Measurements from ENCODE around the gene ARL2BP.
"Not testable (repeated sequence)": the region's sequence is repeated elsewhere in the genome, so short reads cannot be mapped to it uniquely, and the experiment has no call there.

The ARL2BP gene

DNA sequence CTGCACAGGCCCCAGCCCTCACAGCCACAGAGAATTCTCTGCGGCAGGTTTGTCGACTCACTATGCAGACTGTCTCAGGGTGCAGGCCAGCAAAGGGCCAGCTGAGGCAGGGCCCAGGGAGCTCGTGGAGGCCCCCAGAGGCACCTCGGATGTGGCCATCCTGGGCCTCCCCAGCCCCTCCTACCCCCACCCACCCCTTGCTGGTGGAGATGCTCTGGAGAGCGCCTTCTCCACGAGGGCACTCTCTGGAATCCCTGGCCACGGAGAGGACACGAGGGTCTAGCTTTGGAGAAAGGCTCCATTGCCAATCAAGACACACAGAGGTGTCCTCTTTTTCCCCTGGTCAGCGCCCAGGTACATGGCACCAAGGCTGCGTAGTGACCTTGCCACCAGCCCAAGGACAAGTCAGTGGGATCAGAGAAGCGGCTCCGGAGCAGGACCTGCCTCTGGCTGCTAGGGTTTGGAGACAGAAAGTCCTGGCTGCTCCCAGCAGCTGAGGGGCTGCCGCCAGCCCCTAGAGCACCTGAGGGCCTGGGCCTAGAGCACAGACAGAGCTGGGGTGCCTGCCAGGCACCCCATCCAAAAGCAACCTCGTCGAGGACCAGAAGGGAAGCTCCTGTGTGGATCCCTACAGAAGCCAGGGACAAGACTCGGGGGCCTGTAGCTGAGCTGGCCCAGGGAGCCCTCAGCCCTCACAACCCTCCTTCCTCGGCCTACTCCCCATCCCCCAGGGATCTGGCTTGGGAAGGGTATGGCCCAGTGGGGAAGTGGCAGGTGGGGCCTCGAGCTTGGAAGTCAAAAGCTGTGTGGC lies 18.7 kb downstream of the ARL2BP start:
- DNase-seq (ENCODE audit: low read depth in 2 of 2, low spot score in 1 of 2): no peak

DNA sequence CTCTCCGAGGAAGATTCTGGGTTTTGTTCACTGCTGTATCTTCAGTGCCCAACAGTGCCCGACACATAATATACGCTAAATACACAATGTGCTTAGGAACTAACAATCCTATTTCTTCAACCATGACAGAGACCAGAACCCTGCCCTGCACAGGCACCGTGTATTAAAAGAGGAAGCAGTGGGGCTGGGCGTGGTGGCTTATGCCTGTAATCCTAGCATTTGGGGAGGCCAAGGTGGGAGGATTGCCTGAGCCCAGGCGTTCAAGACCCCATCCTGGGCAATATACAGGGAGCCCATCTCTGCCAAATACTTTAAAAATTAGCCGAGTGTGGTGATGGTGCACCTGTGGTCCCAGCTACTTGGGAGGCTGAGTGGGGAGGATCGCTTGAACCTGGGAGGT lies 19.3 kb downstream of the ARL2BP start:
- no peak for DNase-seq (ENCODE audit: low read depth in 2 of 2, low spot score in 1 of 2)

DNA sequence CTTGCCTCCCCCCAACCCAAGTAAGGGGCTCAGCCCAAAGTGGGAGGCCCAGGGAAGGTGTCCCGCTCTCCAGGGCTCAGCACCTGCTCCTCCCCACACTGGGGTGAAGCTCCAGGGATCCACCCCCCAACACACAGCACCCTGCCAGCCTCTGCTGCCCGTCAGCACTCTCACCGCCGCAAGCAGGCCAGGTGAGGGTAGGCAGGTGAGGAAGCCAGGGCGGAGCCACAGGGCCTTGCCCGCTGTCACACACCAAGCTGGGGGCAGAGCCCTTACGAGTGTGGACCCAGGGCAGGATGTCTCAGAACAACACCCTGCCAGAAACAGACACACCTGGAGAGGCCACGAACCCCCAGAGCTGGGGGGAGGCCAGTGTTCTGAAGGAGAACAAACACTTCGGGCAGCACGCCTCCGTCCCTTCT lies 19.9 kb downstream of the ARL2BP start:
- DNase-seq (ENCODE audit: low read depth in 2 of 2, low spot score in 1 of 2): no peak

DNA sequence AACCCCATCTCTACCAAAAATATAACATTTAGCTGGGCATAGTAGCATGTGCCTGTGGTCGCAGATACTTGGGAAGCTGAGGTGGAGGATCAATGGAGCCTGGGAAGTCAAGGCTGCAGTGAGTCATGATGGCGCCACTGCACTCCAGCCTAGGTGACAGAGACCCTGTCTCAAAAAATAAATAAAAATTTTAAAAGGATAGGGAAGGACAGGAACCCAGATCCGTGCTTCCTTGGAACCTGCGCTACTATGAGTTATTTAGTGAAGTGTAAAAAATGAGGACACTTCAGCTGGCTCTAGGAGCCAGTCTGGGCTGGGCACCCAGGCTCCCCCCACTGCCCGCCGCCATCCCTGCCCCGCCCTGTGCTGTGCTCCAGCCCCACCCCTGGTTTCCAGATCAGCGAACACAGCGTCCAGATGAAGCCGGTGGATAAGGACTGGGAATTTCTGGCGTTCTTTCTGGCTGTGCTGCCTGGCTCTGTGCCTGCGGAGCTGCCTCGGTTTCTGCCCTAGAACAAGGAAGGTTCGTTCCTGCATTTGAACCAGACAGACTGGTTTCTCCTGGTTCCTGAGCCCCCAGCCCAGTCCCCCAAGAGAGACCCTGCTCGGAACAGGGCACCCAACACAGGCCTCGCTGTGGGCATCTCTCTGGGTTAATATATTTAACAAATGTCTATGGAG lies 20.9 kb downstream of the ARL2BP start:
- no peak for DNase-seq (ENCODE audit: low read depth in 2 of 2, low spot score in 1 of 2)

DNA sequence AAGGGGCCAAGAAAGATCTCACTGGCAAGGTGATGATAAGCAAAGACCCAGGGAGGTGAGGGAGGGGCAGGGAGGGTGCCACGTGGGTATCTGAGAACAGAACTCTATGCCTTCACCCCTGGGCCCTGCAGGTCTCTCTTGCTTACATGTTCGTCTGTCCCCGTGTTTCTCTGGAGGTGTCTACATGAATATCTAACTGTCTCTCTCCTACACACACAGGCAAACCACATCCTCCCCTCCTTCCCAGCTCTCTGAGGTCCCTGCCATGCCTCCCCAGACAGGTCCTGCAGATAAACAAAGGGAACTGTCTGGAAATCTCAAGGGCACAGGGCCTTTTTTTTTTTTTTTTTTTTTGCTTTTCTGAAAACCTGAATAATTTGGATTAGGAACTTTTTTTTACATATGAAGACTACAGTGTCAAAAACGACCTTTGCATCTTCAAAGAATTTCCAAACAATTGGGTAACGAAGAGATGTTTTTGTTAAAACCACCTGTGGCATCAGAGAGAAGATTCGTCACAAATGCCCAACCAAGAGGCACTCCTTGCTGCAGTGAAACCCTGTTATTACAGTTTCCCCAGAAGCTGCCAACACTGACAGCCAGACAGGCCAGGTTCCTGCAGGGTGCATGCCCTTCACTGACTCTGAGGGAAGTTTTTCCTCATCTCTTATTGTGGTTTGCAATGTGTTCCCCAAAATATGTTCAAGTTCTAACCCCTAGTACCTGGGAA lies 21.6 kb downstream of the ARL2BP start:
- DNase-seq (ENCODE audit: low read depth in 2 of 2, low spot score in 1 of 2): no peak

DNA sequence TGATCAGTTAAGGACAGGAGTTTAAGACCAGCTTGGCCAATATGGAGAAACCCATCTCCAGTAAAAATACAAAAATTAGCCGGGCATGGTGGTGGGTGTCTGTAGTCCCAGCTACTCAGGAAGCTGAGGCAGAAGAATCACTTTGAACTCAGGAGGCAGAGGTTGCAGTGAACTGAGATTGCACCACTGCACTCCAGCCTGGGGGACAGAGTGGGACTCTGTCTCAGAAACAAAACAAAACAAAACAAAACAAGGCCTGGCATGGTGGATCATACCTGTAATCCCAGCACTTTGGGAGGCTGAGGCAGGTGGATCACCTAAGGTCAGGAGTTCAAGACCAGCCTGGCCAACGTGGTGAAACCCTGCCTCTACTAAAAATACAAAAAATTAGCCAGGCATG lies 22.3 kb downstream of the ARL2BP start:
- DNase-seq (ENCODE audit: low read depth in 2 of 2, low spot score in 1 of 2): not testable (repeated sequence)

DNA sequence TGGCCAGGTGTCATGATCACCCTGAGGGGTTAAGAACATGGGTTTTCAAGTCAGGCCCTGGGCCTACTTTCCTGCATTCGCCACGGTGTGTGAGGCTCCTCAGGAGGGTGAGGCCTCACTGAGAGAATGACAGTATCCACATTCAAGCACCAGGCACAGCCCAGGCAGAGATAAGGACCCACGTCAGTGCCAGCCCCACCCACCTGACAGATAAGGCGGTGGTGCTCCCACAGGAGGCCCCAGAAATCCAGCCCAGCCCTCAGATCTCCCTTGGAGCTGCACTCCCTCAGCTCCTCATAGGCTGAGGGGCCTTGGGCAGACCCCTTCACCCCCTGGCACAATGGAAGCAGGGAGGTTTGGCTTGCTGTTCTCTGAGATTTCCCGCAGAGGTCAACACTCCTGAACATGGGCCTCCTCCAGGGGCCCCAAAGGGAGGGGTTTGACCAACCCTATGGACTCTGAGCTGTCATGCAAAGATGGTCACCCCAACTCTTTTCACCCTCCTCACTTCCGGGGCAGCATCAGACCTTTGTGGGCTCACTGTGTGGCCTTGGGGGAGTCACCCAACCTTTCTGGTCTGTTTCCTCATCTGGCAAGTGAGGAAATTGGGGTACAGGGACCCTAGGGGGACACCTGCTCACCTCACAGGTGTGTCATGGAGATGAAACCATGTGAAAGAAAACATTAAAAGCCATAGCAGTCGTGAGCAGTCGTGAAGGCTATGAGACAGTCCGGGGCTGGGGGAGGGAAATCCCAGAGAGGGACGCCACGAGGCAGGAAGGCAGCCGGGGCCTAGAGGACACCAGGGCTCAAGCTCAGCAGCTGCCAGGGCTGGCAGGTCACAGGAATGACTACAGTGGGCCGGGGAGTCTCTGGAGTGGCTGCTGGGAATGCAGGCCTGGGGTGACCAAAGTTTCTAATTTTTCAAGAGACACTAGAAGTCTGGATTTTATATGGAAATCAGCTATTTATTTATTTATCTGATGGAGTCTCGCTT lies 24.0 kb downstream of the ARL2BP start:
- DNase-seq (ENCODE audit: low read depth in 2 of 2, low spot score in 1 of 2): no peak

DNA sequence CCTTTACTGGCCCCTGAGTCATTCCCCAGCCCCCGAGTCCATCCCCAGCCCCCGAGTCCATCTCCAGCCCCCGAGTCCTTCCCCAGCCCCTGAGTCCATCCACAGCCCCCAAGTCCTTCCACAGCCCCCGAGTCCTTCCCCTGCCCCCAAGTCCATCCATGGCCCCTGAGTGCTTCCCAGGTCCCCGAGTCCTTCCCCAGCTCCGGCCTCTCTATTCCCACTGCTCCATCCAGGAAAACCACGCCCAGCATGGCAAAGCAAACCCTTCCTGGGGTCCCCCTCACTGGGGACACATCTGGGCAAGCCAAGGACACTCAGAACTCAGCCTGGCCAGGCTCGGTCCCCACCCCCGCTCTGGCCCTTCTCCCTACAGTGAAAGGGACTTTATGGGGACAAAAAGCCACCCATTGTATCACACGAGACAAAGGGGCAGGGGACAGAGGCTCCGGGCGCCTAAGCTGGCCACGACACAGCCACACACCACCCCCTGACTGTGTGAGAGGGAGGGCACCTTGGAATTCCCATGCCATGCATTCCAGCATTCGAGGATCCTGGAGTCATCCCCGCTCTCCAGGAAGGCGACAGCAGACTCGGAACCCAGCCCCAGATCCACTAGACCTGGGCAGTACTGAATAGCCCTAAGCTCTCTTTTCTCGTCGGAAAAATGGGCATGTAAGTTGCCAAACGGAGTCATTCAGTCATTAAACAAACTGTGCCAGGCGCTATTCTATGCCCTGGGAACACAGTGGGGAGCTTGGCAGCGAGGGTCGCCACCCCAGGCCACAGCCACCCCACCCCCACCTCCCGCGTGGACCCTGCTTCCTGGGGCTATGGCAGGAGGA lies 25.4 kb downstream of the ARL2BP start:
- no peak for DNase-seq (ENCODE audit: low read depth in 2 of 2, low spot score in 1 of 2)

DNA sequence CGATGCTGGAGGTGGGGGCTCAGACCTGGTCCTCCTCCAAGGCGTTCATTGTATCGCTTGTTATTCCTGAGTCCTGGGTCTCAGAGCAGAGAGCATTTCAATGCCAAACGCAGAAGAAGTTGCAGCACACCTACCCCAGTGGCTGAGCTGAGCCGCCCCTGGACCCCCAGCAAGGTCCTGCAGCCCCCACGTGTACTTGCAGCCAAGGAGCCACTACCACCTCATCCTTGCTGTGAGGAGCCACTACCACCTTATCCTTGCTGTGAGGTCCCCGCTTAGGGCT lies 25.9 kb downstream of the ARL2BP start:
- DNase-seq (ENCODE audit: low read depth in 2 of 2, low spot score in 1 of 2): no peak

DNA sequence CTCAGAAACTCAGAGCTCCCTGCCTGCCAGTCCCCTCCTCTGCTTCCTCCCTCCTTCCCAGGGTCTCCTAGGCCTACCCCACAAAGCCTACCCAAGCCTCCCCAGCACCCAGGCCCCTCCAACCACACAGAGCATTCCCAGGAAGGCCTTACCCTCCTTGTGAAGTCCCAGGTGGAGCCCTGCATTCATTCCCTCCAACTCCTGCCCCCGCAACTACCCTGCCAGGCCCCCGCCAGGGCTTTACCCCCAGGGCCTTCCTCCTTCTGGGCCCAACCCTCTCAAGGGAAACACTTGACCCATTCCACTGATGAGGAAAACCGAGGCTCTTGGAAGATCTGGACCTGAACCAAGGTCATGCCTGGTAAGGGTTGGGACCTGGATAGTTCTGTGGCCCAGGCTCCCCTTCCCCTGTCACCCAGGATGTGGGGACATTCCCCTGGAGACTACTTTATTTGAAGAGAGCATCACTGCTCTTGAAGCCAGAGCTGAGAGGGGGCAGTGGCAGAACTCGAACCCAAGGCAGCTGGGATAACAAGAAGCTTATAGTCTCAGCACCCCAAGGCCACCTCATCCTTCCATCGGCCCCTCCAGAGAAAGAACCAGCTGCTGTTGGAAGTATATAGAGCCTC lies 26.9 kb downstream of the ARL2BP start:
- DNase-seq (ENCODE audit: low read depth in 2 of 2, low spot score in 1 of 2): no peak

DNA sequence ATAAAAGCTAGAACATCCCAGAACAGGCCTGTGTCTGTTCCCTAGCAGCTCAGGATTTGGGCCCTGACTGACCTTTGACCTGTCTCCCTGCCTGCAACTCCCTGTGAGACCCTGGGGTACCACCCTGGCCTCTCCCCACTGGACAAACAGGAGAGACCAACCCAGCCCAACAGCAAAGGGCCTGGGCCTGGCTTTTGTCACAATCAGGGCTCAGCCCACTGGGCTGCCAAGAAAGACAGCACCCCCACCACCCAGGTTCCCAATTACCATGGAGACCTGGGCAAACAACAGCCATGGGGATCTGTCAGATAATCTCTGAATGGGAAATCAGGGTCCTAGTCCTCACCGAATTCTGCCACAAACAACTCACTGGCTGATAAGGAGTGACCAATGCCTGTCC lies 28.3 kb downstream of the ARL2BP start:
- no peak for DNase-seq (ENCODE audit: low read depth in 2 of 2, low spot score in 1 of 2)

DNA sequence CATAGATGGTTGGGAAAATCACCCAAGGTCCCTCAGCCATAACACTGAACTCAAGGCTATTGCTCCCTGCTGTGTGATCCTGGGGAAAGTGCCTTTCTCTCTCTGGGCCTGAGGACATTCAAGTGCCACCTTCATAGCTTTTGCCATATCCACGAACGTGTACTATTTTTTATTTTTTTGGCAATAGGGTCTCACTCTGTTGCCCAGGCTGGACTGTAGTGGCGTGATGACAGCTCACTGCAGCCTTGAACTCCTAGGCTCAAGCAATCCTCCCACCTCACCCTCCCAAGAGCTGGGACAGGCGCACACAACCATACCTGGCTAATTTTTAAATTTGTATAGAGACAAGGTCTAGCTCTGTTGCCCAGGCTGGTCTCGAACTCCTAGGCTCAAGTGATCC lies 28.8 kb downstream of the ARL2BP start:
- DNase-seq (ENCODE audit: low read depth in 2 of 2, low spot score in 1 of 2): no peak

DNA sequence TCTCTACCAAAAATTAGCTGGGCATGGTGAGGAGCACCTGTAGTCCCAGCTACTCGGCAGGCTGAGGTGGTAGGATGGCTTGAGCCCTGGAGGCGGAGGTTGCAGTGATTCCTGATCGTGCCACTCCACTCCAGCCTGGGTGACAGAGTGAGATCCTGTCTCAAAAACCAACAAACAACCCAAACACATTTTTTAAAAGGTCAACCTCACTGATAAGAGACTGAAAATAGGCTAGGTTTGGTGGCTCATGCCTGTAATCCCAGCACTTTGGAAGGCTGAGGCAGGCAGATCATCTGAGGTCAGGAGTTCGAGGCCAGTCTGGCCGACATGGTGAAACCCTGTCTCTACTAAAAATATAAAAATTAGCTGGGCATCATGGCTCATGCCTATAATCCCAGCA lies 30.9 kb downstream of the ARL2BP start:
- DNase-seq (ENCODE audit: low read depth in 2 of 2, low spot score in 1 of 2): not testable (repeated sequence)

DNA sequence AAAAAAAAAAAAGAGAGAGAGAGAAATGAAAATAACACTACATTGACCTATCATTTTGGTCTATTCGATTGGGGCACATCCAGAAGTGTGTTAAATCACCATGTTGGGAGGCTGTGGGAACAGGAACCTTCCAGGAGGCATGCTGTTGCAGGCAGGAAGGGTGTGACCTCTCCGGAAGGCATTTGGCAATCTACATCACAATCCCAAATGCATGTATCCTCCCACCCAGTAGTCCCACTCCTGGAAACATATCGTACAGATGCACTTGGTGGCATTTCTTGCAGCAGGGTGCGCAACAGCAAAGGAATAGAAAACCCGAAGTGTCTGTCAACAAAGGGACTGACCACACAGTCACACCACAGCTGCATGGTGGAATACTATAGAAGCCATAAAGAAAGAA lies 31.5 kb downstream of the ARL2BP start:
- no peak for DNase-seq (ENCODE audit: low read depth in 2 of 2, low spot score in 1 of 2)

DNA sequence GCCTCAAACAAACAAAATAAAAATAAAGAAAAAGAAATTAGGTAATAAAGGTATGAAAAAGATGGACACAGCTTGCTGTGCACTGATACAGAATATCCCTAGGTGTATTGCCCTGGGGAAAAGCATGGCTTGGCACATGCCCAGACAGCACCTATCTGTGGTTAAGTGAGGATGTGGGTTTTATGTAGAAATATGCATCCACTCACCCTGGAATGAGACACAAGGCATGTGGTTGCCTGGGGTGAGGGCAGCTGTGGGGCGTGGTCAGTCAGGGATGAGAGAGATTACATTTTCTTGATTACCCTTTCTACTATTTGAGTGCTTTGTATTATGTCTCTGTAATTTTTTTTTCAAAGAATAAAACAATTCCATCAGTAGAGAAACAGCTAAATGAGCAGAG lies 32.5 kb downstream of the ARL2BP start:
- DNase-seq (ENCODE audit: low read depth in 2 of 2, low spot score in 1 of 2): no peak

DNA sequence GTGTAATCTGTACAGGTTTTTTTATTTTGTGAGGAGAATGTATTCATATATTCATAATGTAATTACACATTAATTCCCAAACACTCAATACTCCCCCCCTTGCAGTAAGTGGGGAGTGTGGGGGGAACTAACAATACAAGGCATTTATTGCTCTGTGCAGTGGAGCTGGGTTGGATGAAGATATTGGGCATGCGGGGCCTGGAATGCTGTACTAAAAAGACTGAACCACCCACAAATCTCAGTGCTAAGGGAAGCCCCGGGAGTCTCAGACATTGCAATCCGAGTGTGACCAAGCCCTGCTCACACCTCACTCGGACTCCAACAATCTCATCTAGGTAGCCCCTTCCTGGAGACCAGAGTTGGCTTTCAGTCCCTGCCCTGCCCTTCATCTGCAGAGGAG lies 33.4 kb downstream of the ARL2BP start:
- DNase-seq (ENCODE audit: low read depth in 2 of 2, low spot score in 1 of 2): no peak

DNA sequence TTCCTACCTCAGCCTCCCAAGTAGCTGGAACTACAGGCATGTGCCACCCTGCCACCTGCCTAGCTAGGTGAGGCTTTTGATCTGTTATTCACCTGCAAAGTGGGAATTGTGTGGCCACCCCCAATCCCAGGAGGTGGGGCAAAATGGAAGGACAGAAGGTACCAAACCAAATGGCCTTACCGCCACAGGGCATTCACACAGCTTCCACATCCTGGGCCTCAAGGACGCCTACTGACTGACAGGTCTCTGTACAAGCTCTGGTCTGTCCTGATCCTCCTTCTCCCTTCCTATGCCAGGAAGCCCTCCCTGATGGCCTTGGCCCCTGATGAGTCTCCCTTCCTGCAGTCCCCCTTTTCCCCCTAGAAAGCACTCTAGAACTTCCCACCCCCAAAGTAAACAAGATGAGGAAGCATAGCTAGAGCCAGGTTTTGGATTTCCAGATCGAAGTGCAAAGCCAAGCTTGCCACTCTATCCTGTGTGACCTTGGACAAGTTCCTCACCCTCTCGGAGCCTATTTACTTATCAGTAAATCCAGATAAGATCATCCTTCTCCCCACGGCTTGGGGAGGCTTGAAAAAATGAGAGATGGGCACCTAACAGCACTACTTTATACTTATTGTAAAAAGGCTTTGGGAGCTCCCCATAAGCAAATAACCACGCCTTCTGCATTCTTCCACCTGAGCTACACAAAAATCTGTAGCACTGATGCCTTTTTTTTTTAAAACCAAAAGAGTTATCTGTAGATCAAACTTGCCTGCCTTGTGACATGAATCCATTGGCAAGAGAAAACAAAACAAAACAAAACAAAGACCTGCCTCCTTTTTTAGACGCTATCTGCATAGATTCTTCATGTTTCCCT lies 35.0 kb downstream of the ARL2BP start:
- no peak for DNase-seq (ENCODE audit: low read depth in 2 of 2, low spot score in 1 of 2)

DNA sequence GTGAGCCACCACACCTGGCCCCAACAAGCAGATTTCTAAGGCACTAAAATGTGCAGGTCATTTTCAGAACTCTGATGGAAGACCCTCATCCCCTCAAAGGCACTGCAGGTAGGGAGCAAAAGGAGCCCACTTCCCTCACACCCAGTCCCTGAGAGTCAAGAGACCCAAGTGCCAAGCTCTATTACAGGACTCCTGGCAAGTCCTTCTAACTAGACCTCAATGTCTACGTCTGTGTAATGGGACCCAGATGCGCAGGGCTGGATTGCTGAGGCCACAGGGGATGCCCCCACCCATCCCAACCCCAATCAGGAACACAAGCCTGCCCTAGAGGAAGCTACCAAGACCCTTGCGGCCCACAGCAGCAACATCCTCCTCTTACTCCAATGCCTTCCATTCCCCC lies 36.7 kb downstream of the ARL2BP start:
- DNase-seq (ENCODE audit: low read depth in 2 of 2, low spot score in 1 of 2): no peak

All from stimulated activated CD8-positive, alpha-beta memory T cell treated with anti-CD3 and anti-CD28 coated beads, Interleukin-4, amount 100 ng/mL, for 4 hours (primary cell).